NOMO-1 treated with dmso at 0.1 percent for 144 hours (cell line): Measurements from ENCODE around the gene THBS2.
"Not testable (repeated sequence)": the region's sequence is repeated elsewhere in the genome, so short reads cannot be mapped to it uniquely, and the experiment has no call there.

Source experiments
- DNase-seq: peaks from one replicate; lab custom pipeline; 2025; ENCODE audit not compliant: unreplicated experiment; lab: John Stamatoyannopoulos, UW

Gene THBS2

GRCh38 chr6:169273511-169273910, 19.9 kb upstream of the THBS2 start:
- no peak for DNase-seq

- no peak for DNase-seq
Observed at GRCh38 chr6:169271877-169272216, 18.2 kb upstream of the THBS2 start.

- DNase-seq: no peak
Observed at GRCh38 chr6:169271158-169271876, 17.7 kb upstream of the THBS2 start.

- not testable (repeated sequence) for DNase-seq
Observed at GRCh38 chr6:169270077-169270380, 16.4 kb upstream of the THBS2 start.

GRCh38 chr6:169269180-169270076, 15.8 kb upstream of the THBS2 start:
- peak; percentile 34 for DNase-seq

- DNase-seq: no peak
Observed at GRCh38 chr6:169268276-169268675, 14.6 kb upstream of the THBS2 start.

- no peak for DNase-seq
Observed at GRCh38 chr6:169266746-169267591, 13.3 kb upstream of the THBS2 start.

- DNase-seq: no peak
Observed at GRCh38 chr6:169266261-169266660, 12.6 kb upstream of the THBS2 start.

- no peak for DNase-seq
Observed at GRCh38 chr6:169265486-169266131, 12.0 kb upstream of the THBS2 start.

- DNase-seq: no peak
Observed at GRCh38 chr6:169263836-169264608, 10.4 kb upstream of the THBS2 start.

- no peak for DNase-seq
Observed at GRCh38 chr6:169263374-169263773, 9.7 kb upstream of the THBS2 start.

GRCh38 chr6:169262602-169263001, 9.0 kb upstream of the THBS2 start:
- not testable (repeated sequence) for DNase-seq

- no peak for DNase-seq
Observed at GRCh38 chr6:169256518-169256917, 2.9 kb upstream of the THBS2 start.

GRCh38 chr6:169256061-169256460, 2.4 kb upstream of the THBS2 start:
- DNase-seq: no peak

GRCh38 chr6:169255643-169256042, 2.0 kb upstream of the THBS2 start:
- DNase-seq: no peak

GRCh38 chr6:169254456-169255316, 1.0 kb upstream of the THBS2 start:
- no peak for DNase-seq

- DNase-seq: no peak
Observed at GRCh38 chr6:169252505-169253189, 999 bp downstream of the THBS2 start.

GRCh38 chr6:169251822-169252504, 1.7 kb downstream of the THBS2 start:
- no peak for DNase-seq
